Loucy (cell line): ENCODE measurements around the gene UGT1A9.

Experiments
- EZH2phosphoT487 ChIP-seq: fragments of 200-600 bp; IDR thresholded peaks from 2 replicates; pipeline ENCODE4 v1.6.1; 2018; ENCODE audit warnings: antibody characterized with exemption, mild to moderate bottlenecking, moderate library complexity, borderline replicate concordance
- TF ChIP-seq, protein P1 (sequence below): fragments of 200-600 bp; sonication (generic); conservative IDR thresholded peaks from 2 replicates; pipeline ENCODE4 v1.5.1; 2014; ENCODE audit warnings: mild to moderate bottlenecking, antibody characterized with exemption, low read length

DNA sequence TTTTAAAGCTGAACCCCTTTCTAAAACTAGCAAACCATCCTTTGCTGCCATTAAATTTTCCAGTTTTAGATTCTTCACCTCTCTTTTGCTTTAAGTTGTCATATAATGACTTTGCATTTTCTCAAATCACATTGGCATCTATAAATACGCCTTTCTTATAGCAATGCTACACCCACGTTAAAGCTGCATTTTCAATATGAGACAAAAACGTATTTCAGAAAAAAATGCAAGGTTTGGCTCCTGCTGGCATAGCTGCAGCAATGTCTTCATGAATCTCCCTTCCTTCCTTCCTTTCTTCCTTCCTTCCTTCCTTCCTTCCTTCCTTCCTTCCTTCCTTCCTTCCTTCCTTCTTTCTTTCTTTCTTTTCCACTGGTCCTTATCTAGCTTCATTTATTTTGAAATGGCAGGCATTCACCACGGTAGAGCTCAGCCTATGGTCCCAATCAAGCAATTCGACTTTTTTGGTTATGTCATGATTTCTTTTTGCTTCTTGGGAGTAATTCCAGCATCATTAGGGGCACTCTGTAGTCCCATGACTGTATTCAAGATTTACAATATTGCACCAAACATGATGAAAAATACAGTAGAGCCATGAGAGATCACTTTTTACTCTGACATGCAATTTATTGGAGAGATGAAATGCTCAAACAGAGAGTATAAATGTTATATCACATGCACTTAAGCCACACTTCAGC lies 44.2 kb upstream of the UGT1A9 start:
- TF ChIP-seq, protein P1, sequence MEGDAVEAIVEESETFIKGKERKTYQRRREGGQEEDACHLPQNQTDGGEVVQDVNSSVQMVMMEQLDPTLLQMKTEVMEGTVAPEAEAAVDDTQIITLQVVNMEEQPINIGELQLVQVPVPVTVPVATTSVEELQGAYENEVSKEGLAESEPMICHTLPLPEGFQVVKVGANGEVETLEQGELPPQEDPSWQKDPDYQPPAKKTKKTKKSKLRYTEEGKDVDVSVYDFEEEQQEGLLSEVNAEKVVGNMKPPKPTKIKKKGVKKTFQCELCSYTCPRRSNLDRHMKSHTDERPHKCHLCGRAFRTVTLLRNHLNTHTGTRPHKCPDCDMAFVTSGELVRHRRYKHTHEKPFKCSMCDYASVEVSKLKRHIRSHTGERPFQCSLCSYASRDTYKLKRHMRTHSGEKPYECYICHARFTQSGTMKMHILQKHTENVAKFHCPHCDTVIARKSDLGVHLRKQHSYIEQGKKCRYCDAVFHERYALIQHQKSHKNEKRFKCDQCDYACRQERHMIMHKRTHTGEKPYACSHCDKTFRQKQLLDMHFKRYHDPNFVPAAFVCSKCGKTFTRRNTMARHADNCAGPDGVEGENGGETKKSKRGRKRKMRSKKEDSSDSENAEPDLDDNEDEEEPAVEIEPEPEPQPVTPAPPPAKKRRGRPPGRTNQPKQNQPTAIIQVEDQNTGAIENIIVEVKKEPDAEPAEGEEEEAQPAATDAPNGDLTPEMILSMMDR = no peak
- no peak for TF ChIP-seq EZH2phosphoT487
